ENCODE measurements around the gene INPP5B. TPM values are rescaled to one million over a fixed set of nuclear protein-coding genes. Genes with fewer than 3 reads are reported as not detected.
"Not testable (repeated sequence)": the region's sequence is repeated elsewhere in the genome, so short reads cannot be mapped to it uniquely, and the experiment has no call there.

The INPP5B gene
- polyA plus RNA-seq, 3 donors = 16.4 to 20.3 (median 17.9) TPM

DNA sequence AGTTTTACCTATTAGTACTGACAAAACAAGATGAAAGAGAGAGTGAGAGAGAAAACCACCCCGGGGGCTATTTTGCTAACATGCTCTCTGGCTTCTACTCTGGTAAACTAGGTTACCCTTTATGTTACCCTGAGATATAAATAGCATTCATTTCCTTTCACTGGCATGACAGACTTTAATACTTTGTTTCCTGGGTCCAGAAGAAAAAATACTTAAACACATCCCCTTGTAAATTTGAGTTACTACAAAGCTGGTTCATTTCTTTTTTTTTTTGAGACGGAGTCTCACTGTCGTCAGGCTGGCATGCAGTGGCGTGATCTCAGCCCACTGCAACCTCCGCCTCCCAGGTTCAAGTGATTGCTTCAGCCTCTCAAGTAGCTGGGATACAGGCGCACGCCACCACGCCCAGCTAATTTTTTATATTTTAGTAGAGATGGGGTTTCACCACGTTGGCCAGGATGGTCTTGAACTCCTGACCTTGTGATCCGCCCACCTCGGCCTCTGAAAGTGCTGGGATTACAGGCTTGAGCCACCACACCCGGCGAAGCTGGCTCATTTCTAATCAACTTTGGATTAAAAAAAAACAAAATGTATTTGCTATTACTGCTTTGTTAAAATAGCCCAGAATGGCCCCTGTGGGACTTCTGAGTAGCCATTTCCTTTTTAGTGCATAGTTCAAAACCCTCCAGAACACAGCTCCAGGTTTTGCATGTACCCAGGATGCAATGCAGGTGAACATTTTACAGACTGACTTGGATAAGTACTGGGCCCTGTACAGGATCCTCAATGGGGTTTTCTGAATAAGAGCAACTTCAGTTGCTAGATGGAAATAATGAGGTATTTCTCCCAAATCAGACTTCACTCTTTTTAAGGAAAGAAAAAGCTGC is 20.6 kb downstream of the INPP5B start:
- DNase-seq (ENCODE audit: extremely low read depth in 1 of 11, low read depth in 9 of 11, low spot score in 4 of 11) = no peak

DNA sequence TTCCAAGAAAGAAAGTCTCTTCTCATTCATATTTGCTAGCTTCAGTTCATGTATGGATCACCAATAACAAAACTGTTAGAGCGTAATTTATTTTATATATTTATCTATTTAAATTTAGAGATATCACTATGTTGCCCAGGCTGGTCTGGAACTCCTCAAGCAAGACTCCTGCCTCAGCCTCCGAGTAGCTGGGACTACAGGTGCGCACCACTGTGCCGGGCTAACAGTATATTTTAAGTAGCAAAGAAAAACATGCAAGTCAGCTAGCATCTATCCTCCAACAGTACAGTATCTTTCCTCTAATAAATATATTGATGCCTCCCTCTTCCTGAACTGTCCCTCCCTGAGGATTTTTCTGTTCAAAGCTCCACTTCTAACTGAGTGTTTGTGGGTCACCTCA is 21.5 kb downstream of the INPP5B start:
- DNase-seq (ENCODE audit: extremely low read depth in 1 of 11, low read depth in 9 of 11, low spot score in 4 of 11) = no peak

- no peak for DNase-seq (ENCODE audit: extremely low read depth in 1 of 11, low read depth in 9 of 11, low spot score in 4 of 11)
Observed at GRCh38 chr1:37923551-37923889, 23.3 kb downstream of the INPP5B start.

DNA sequence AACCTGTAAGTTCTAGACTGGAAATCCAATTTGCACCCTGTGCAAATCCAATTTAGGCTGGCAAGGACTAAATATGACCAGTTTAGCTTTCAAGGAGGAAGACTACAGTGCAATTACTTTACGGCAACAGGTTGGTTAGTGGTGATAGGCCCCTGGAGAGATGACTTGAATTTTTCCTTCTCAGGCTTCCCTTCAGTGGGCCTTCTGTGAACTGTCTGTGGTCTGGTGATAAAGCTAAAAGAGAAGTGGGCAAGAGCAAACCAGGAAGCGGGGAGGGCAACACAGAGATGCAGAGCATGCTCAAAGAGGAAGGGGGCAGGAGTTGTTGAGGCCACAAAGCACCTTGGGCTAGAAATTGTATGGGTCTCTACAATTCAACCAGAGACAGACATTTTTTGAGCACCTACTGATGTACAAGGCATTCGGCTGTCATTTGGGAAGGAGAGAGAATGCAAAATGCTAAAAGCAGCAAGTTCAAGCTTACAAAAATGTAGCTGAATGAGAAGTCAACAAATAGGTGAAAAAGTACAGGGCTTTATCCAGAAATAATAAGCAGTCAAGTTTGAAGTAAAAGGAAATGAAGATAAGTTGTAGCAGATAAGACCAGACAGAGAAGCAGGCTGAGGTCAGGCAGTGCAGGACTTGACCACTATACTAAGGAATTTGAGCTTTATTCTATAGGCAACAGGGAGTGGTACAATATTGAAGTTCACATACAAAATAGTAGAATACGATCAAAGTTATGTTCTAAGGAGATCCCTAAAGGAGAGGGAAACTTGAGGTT is 23.9 kb downstream of the INPP5B start:
- DNase-seq (ENCODE audit: extremely low read depth in 1 of 11, low read depth in 9 of 11, low spot score in 4 of 11) = no peak

DNA sequence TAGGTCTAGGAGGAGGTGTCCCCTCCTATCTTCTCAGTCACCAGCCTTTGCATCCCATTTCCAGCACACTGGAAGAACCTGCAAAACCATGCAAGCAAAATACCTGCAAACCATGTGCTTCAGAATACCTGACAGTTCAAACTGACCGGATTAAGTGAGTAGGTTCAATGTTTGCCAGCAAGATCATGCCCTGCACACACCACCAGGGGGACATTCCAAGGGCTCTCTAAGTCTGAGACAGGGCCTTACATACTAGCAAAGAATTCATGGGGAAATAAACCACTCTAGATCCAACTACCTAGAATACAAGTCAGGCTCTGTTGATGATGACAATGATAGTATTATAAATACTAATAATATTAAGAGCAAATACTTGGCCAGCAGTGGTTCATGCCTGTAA is 27.6 kb downstream of the INPP5B start:
- no peak for DNase-seq (ENCODE audit: extremely low read depth in 1 of 11, low read depth in 9 of 11, low spot score in 4 of 11)

DNA sequence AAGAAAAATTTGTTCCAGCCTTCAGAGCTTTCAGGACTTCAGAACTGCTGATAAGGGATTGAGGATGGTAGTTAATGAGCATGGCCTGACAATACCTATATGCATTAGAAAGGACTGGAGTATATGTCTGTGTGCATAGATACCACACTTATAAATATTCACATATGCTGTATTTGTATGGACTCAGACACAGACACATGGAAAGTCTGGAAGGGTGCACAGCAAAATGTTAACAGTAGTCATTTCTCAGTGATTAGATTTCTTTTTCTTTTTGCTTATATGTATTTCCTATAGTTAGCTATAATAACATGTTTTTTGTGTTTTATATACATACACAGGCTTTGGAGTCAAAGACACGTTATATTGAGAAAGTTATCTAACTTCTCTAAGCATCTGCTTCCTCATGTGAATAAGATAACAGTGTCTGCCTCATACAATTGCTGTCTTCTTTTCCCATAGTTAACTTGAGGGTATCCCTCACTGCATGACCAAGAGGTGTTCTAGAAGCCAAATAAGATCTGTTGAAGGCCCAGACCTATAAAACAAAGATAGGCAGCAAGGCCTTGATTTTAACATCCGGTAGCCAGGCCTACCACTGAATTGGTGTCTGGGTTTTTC is 31.3 kb downstream of the INPP5B start:
- no peak for DNase-seq (ENCODE audit: extremely low read depth in 1 of 11, low read depth in 9 of 11, low spot score in 4 of 11)

DNA sequence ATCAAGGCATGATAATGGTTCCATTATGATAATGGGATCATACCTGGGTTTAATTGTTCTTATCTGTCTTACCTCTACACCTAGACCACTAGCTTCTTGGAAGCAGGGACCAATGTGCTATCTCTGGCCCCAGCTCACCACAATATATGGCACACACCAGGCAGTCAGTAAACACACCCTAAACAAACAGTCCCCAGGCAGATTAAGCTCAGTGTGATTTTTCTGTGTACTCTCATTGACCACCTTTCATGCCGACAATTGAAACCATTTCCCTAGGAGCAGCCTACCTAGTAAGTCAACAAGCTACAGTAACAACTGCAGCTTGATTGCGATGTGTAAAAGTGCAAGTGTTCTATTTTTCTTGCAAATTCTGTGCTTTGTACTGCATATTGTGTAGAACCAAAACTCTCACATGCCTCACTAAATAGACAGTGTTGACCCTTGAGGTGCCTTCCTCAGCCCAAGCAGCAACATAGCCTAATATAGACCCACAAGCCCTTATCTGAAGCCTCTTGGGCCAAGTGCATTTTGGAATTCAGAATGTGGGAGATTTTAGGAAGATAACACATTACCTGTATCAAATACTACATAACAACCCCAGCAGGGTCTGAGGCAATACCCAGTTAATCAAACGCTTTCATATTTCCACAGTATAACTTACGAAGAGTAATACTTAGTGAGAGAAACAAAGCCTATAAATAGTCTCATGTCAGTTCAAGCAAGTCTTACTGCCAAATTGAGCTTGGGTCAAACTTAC is 32.0 kb downstream of the INPP5B start:
- DNase-seq (ENCODE audit: extremely low read depth in 1 of 11, low read depth in 9 of 11, low spot score in 4 of 11) = no peak

- DNase-seq (ENCODE audit: extremely low read depth in 1 of 11, low read depth in 9 of 11, low spot score in 4 of 11) = not testable (repeated sequence)
Observed at GRCh38 chr1:37911478-37911877, 35.4 kb downstream of the INPP5B start.

DNA sequence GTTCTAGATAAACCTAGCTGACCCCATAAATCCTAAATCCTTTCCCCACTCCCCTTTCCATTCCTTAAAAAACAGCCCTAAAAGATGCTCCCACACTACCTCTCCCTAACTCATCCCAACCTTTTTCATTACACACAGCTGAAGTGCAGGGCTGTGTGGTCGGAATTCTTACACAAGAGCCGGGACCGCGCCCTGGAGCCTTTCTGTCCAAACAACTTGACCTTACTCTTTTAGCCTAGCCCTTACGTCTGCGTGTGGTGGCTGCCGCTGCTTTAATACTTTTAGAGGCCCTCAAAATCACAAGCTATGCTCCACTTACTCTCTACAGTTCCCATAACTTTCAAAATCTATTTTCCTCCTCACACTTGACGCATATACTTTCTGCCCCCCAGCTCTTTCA is 36.0 kb downstream of the INPP5B start:
- DNase-seq (ENCODE audit: extremely low read depth in 1 of 11, low read depth in 9 of 11, low spot score in 4 of 11) = not testable (repeated sequence)

DNA sequence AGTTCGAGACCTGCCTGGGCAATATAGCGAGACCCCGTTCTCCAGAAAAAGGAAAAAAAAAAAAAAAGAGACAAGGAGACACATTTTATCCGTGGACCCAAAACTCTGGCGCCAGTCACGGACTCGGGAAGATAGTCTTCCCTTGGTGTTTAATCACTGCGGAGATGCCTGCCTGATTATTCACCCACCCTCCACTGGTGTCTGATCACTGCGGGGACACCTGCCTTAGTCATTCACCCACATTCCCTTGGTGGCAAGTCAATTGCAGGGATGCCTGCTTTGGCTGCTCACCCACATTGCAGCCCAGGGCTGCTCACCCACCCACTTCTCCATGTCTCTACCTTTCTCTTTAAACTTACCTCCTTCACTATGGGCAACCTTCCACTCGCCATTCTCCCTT is 38.3 kb downstream of the INPP5B start:
- not testable (repeated sequence) for DNase-seq (ENCODE audit: extremely low read depth in 1 of 11, low read depth in 9 of 11, low spot score in 4 of 11)

GRCh38 chr1:37907416-37908125 is 39.3 kb downstream of the INPP5B start:
- not testable (repeated sequence) for DNase-seq (ENCODE audit: extremely low read depth in 1 of 11, low read depth in 9 of 11, low spot score in 4 of 11)

DNA sequence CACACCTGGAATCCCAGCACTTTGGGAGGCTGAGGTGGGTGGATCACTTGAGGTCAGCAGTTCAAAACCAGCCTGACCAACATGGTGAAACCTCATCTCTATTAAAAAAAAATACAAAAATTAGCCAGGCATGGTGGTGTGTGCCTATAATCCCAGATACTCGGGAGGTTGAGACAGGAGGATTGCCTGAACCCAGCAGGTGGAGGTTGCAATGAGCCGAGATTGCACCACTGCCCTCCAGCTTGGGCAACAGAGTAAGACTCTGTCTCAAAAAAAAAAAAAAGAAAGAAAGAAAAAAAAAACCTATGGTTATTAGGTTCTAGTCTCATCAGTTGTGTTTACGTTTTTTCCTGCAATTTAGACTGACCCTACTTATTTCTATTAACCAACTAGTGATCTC is 40.3 kb downstream of the INPP5B start:
- DNase-seq (ENCODE audit: extremely low read depth in 1 of 11, low read depth in 9 of 11, low spot score in 4 of 11) = not testable (repeated sequence)

- DNase-seq (ENCODE audit: extremely low read depth in 1 of 11, low read depth in 9 of 11, low spot score in 4 of 11) = no peak
Observed at GRCh38 chr1:37905727-37906126, 41.1 kb downstream of the INPP5B start.

DNA sequence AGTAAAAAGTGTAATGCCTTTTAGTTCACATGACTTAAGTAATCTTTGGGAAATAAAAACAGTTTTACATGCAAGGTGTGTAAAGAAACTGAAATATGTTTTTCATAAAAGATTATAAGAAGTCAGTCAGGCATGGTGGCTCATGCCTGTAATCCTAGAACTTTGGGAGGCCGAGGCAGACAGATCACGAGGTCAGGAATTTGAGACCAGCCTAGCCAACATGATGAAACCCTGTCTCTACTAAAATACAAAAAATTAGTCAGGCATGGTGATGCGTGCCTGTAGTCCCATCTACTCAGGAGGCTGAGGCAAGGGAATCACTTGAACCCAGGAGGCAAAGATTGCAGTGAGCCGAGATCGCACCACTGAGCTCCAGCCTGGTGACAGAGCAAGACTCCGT is 42.9 kb downstream of the INPP5B start:
- DNase-seq (ENCODE audit: extremely low read depth in 1 of 11, low read depth in 9 of 11, low spot score in 4 of 11) = not testable (repeated sequence)

GRCh38 chr1:37902983-37903382 is 43.9 kb downstream of the INPP5B start:
- DNase-seq (ENCODE audit: extremely low read depth in 1 of 11, low read depth in 9 of 11, low spot score in 4 of 11) = no peak

GRCh38 chr1:37901893-37902225 is 45.0 kb downstream of the INPP5B start:
- DNase-seq (ENCODE audit: extremely low read depth in 1 of 11, low read depth in 9 of 11, low spot score in 4 of 11) = no peak

- no peak for DNase-seq (ENCODE audit: extremely low read depth in 1 of 11, low read depth in 9 of 11, low spot score in 4 of 11)
Observed at GRCh38 chr1:37901191-37901892, 45.5 kb downstream of the INPP5B start.

- DNase-seq (ENCODE audit: extremely low read depth in 1 of 11, low read depth in 9 of 11, low spot score in 4 of 11) = not testable (repeated sequence)
Observed at GRCh38 chr1:37897563-37897962, 49.3 kb downstream of the INPP5B start.

Data from renal cortex interstitium (tissue), 11 donors.